Heart left ventricle (tissue), 16 donors: ENCODE results near the gene TENT5C. TPM values are rescaled to one million over a fixed set of nuclear protein-coding genes. Genes with fewer than 3 reads are reported as not detected.

ENCODE experiments used
- ATAC-seq, 4 donors: fragments of 200-7000 bp; cut with Tn5 transposase; one replicate each; pipeline ENCODE4 v1.9.1; 2020 to 2022; ENCODE audit warnings: moderate library complexity in 4 of 4, mild to moderate bottlenecking in 3 of 4, moderate number of reproducible peaks in 1 of 4
- DNase-seq, 5 donors: peaks; one replicate each; pipeline ENCODE4 v3.0.0-alpha.2; 2020
- H3K27ac ChIP-seq, 12 donors: fragments of 200-600 bp; sonication (generic) in 4 of 12; one replicate each; pipeline versions ENCODE4 v1.5.0 to v1.8.0; 2016 to 2022; ENCODE audit warnings: mild to moderate bottlenecking in 2 of 12
- H3K27me3 ChIP-seq, 9 donors: fragments of 200-600 bp; sonication (generic) in 2 of 9; one replicate each; pipeline versions ENCODE4 v1.5.1 to v1.8.0; 2016 to 2022; ENCODE audit warnings: mild to moderate bottlenecking in 3 of 9
- H3K36me3 ChIP-seq, 9 donors: fragments of 200-600 bp; sonication (generic) in 2 of 9; one replicate each; pipeline versions ENCODE4 v1.5.0 to v1.8.0; 2018 to 2022; ENCODE audit warnings: mild to moderate bottlenecking in 2 of 9
- H3K4me1 ChIP-seq, 12 donors: fragments of 200-600 bp; sonication (generic) in 4 of 12; one replicate each; pipeline versions ENCODE4 v1.5.0 to v1.8.0; 2016 to 2022; ENCODE audit warnings: mild to moderate bottlenecking in 3 of 12
- H3K4me3 ChIP-seq, 12 donors: fragments of 200-600 bp; sonication (generic) in 4 of 12; one replicate each; pipeline versions ENCODE4 v1.5.0 to v1.8.0; 2017 to 2022; ENCODE audit warnings: mild to moderate bottlenecking in 9 of 12, moderate library complexity in 4 of 12
- H3K9me3 ChIP-seq, 12 donors: fragments of 200-600 bp; sonication (generic) in 4 of 12; one replicate each; pipeline versions ENCODE4 v1.5.0 to v1.8.0; 2016 to 2022; ENCODE audit warnings: mild to moderate bottlenecking in 1 of 12
- POLR2A ChIP-seq, 2 donors: fragments of 450-650 bp; IDR thresholded peaks; one replicate each; pipeline ENCODE4 v1.6.1; 2017; ENCODE audit warnings: antibody characterized with exemption in 2 of 2, mild to moderate bottlenecking in 2 of 2, moderate library complexity in 2 of 2
- WGBS, 4 donors: extraction: QIAGEN DNeasy Blood & Tissue Kit in 2 of 4; methylation state at CpG; one replicate each; pipeline versions ENCODE4 v1.1.5 to v1.1.7; 2013 to 2018; 5-methylcytosine and 5-hydroxymethylcytosine counted together
- intact Hi-C, 10 donors: fragments of 100-400 bp; cut with DNase I; formaldehyde crosslinking; loops; one replicate each; pipeline versions ENCODE4 v1.11.1 to v1.14.2; 2022
- polyA plus RNA-seq, 2 donors: library from polyadenylated mRNA; stranded (reverse); fragments of 200-250 nt; gene quantifications; one replicate each; pipeline ENCODE4 v1.2.3, GENCODE V29; 2013
- total RNA-seq, 9 donors: library from RNA; depleted of rRNA in 2 of 9; stranded (reverse); fragments of >200 nt in 2 of 9; fragmentation: NEBNext Ultra II Directional in 3 of 9; extraction: Animal tissue kit (Norgen Biotek cat#: 25700) in 3 of 9; gene quantifications; one replicate each; pipeline versions ENCODE4 v1.1.0 to v1.2.4, GENCODE V29; 2016 to 2023
- TF ChIP-seq, protein P1 (sequence below), 12 donors: fragments of 200-600 bp; sonication (generic) in 4 of 12; IDR thresholded peaks; one replicate each; pipeline versions ENCODE4 v1.5.0 to v1.8.0; 2018 to 2022; ENCODE audit warnings: antibody characterized with exemption in 12 of 12, mild to moderate bottlenecking in 5 of 12
- donor health status: ischemic (EF 13 %, LVEDD 7.1; RV severe dilation, severe dysfunction).
- donor health status: healthy with polysubstance abuse.
- donor health status: DM: no; HTN: yes; CAD: no.
- donor health status: DM: no; HTN: no; CAD: no.
- donor health status: ischemic (EF 25% LVEDD 6.9; RV normal size, moderate dysfunction).
- donor health status: ischemic (EF 25% LVEDD 5.7; RV mildly dilated, moderate dysfunction).
- donor health status: healthy.
- donor health status: DM: yes; HTN: yes; CAD: no.
- donor health status: ischemic (EF 35%, LVEDD 5.7; RV mildly dilated, moderate dysfunction).
- donor health status: nonischemic (EF 11% LVEDD 7.7; RV severe dilation, severe dysfunction).
- donor health status: DM: yes; HTN: yes; CAD: no.
- donor health status: PGD.
- donor health status: ischemic (EF 29% LVEDD 5.4; RV normal size, mild dysfunction).
- donor health status: nonischemic (EF 23%, LVEDD 6.1; RV moderate dilation, normal function).

The TENT5C gene
- total and polyA plus RNA-seq, 11 donors = 3.7 to 21.6 (median 14.5) TPM

DNA sequence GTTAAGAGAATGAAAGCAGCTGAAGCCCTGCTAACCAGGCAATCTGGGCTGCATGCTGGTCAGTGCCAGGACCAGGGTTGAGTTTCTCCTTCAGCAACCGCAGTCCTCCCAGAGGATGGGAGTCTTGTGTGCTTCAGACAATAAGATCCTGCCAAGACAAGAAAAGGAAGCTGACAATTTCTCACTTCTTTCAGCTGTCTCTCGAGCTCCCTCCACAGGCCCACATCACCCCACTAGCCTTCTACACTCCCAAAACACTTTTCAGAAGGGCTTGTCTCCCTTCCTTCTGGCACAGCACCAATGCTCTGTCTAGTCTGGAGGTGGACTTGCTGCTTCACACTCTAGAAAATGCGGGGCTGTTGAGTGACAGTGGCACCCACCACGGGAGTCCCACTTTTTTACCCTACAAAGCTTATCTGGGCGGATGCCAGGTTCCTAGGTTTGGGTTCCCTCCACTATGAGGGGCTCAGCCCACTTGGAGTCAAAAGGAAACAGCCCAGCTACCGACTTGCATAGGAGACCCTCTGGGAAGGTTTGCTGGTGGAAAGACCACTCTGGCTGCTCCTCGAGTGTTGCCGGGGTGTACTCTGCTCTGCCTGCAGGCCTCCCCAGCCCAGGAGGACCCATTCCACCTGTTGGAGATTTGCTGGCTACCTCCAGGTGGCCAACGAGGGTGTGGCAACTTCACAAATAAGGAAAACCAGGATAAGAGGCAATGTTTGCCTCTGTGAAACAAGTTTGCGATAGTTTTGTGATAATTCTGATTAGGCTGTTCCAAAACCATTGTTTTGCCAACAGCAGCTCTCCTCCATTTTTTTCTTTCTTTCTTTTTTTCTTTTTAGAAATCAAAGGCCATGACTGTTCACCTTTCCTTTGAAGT is 68.9 kb downstream of the TENT5C start:
- Histone ChIP-seq H3K36me3 (no peaks in the 10 kb centered on the region), H3K27ac (peak overlapping the region in 6 of 12 donors; percentile 63 to 90 (median 84)), H3K4me3 (no peak overlapping the region), H3K4me1 (peaks cover 4 to 79% (median 28%) of the 10 kb centered on the region in 12 donors), H3K9me3 (no peaks in the 10 kb centered on the region), H3K27me3 (no peaks in the 10 kb centered on the region)
- ATAC-seq = no peak
- intact Hi-C loops = loop anchor here in 9 of 10 donors (1.0 to 10.0 kb wide), 7 partner anchors 62 to 162 kb away; partner anchors contain the start of gene TENT5C (in 2 of the 9)
- TF ChIP-seq POLR2A (IDR thresholded peaks at IDR 0.05) = no peak
- TF ChIP-seq, protein P1, sequence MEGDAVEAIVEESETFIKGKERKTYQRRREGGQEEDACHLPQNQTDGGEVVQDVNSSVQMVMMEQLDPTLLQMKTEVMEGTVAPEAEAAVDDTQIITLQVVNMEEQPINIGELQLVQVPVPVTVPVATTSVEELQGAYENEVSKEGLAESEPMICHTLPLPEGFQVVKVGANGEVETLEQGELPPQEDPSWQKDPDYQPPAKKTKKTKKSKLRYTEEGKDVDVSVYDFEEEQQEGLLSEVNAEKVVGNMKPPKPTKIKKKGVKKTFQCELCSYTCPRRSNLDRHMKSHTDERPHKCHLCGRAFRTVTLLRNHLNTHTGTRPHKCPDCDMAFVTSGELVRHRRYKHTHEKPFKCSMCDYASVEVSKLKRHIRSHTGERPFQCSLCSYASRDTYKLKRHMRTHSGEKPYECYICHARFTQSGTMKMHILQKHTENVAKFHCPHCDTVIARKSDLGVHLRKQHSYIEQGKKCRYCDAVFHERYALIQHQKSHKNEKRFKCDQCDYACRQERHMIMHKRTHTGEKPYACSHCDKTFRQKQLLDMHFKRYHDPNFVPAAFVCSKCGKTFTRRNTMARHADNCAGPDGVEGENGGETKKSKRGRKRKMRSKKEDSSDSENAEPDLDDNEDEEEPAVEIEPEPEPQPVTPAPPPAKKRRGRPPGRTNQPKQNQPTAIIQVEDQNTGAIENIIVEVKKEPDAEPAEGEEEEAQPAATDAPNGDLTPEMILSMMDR (IDR thresholded peaks at IDR 0.05) = peak in 6 of 12 donors; percentile 16 to 35 (median 24)
- DNase-seq = no peak
- 70 to 76% (median 72%) methylated on average over 8 to 10 of the region's 10 CpGs for WGBS, 4 donors

DNA sequence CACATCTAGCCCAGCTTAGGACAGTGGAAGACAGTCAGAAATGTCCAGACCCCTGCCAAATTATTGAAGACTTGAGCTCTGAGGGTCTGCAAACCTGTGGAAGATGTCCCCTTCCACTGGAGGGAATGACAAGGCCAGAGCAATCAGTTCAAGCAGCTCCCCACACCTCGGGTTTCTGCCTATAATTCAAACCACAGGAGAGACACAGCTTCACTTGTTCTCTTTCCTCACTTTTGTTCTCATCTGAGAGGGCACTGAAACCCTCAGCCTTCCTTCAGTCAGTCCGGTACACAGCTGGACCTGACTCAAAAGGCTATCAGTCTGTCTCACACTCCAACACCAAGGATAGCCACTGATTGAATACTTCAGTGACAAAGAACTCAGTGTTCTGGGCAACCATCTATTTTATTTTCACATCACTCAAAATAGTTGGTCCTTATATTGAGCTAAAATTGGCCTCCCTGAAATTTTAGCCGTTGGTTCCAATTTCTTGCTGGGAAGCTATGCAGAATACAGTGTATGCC is 70.1 kb downstream of the TENT5C start:
- Histone ChIP-seq H3K4me3 (no peak overlapping the region), H3K4me1 (peaks cover 4 to 71% (median 27%) of the 10 kb centered on the region in 12 donors), H3K27me3 (no peaks in the 10 kb centered on the region), H3K36me3 (no peaks in the 10 kb centered on the region), H3K27ac (peak overlapping the region; percentile 39 to 93 (median 83)), H3K9me3 (no peaks in the 10 kb centered on the region)
- no peak for TF ChIP-seq POLR2A (IDR thresholded peaks at IDR 0.05)
- TF ChIP-seq, protein P1 (IDR thresholded peaks at IDR 0.05) = no peak
- DNase-seq (no peak), ATAC-seq (peak; percentile 26 to 80 (median 64))
- 36 to 46% (median 42%) methylated on average over 3 of the region's 3 CpGs for WGBS, 4 donors
- intact Hi-C loops = loop anchor here in 4 of 10 donors (2.0 to 10.0 kb wide), 3 partner anchors 69 to 141 kb away; partner anchors contain the start of gene TENT5C (in 1 of the 4)

DNA sequence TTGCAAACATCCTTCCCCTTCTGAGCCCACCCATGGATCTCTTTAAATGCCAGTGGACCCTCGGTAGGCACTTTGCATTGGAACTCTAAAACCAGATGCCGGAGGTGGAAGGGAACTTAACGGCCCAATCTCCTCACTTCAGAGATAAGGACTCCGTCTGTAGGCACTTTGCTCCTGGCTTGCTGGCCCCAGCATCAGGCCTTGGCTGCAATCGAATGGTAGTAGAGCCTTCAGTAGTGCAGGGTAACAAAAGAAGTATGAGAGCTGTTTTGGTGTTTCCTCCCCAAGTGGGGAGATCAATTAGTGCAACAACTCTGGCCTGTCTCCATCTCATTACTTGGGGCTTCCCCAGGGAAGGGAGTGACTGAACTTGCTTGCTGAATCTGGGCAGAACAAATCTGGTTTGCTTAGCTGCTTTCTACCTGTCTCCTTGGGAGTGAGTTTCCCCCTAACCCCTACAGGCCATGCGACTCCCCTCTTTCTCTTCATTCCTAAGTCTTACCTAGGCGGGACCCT is 70.8 kb downstream of the TENT5C start:
- 46 to 54% (median 49%) methylated on average over 5 to 7 of the region's 7 CpGs for WGBS, 4 donors
- Histone ChIP-seq H3K27ac (peak overlapping the region in 11 of 12 donors; percentile 39 to 93 (median 83)), H3K36me3 (no peaks in the 10 kb centered on the region), H3K4me1 (peaks cover 5 to 71% (median 26%) of the 10 kb centered on the region in 12 donors), H3K9me3 (no peaks in the 10 kb centered on the region), H3K4me3 (no peak overlapping the region), H3K27me3 (no peaks in the 10 kb centered on the region)
- DNase-seq (no peak), ATAC-seq (no peak)
- intact Hi-C loops = loop anchor here in 4 of 10 donors (2.0 to 10.0 kb wide), 3 partner anchors 70 to 142 kb away; partner anchors contain the start of gene TENT5C (in 1 of the 4)
- TF ChIP-seq, protein P1 (IDR thresholded peaks at IDR 0.05) = no peak
- no peak for TF ChIP-seq POLR2A (IDR thresholded peaks at IDR 0.05)

Other genes with a start within 250 kb of the TENT5C start
- gene MAN1A2, start 238.6 kb upstream of the TENT5C start, total RNA-seq = 10 to 100 TPM; 15.8 to 36.5 (median 23.9) TPM
- gene MAN1A2, start 238.6 kb upstream of the TENT5C start, polyA plus RNA-seq = 10 to 100 TPM in 1 of 2 donors, 1 to 10 TPM in 1; 5.1 to 12.9 TPM